ENCODE results near the gene RNF181. TPM values are rescaled to one million over a fixed set of nuclear protein-coding genes. Genes with fewer than 3 reads are reported as not detected.

Gene RNF181
- total RNA-seq, 1 donor from 2014 or later, result 157 TPM

DNA sequence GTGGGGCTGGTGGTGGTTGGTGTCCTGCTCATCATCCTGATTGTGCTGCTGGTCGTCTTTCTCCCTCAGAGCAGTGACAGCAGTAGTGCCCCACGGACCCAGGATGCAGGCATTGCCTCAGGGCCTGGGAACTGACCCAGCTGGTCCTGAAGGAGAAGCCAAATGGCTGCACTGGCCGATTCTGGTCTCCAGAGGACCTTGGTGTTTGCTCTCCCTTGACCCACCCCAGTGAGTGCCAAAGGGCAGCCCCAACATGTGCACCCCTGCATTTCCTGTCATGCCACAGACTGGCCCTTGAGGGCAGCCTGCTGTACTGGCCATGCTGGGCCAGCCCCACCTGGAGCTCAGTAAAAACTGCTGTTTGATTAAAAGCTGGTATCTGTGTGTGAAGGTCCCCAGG, 2.5 kb upstream of the RNF181 start:
- no peak overlapping the region for H3K27ac ChIP-seq
- no peak for DNase-seq (ENCODE audit: low spot score in 2 of 2)
- TF ChIP-seq, protein P1, sequence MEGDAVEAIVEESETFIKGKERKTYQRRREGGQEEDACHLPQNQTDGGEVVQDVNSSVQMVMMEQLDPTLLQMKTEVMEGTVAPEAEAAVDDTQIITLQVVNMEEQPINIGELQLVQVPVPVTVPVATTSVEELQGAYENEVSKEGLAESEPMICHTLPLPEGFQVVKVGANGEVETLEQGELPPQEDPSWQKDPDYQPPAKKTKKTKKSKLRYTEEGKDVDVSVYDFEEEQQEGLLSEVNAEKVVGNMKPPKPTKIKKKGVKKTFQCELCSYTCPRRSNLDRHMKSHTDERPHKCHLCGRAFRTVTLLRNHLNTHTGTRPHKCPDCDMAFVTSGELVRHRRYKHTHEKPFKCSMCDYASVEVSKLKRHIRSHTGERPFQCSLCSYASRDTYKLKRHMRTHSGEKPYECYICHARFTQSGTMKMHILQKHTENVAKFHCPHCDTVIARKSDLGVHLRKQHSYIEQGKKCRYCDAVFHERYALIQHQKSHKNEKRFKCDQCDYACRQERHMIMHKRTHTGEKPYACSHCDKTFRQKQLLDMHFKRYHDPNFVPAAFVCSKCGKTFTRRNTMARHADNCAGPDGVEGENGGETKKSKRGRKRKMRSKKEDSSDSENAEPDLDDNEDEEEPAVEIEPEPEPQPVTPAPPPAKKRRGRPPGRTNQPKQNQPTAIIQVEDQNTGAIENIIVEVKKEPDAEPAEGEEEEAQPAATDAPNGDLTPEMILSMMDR (IDR thresholded peaks at IDR 0.05), result no peak
- intact Hi-C loops (cut with DNase I), result no loop called here
- H3K4me3 ChIP-seq, result no peak overlapping the region
- peaks cover 17 to 51% of the 10 kb centered on the region in 2 donors for H3K4me1 ChIP-seq
- H3K27me3 ChIP-seq, result no peaks in the 10 kb centered on the region
- H3K36me3 ChIP-seq, result peaks cover 14% of the 10 kb centered on the region in 2 donors
- no peaks in the 10 kb centered on the region for H3K9me3 ChIP-seq

DNA sequence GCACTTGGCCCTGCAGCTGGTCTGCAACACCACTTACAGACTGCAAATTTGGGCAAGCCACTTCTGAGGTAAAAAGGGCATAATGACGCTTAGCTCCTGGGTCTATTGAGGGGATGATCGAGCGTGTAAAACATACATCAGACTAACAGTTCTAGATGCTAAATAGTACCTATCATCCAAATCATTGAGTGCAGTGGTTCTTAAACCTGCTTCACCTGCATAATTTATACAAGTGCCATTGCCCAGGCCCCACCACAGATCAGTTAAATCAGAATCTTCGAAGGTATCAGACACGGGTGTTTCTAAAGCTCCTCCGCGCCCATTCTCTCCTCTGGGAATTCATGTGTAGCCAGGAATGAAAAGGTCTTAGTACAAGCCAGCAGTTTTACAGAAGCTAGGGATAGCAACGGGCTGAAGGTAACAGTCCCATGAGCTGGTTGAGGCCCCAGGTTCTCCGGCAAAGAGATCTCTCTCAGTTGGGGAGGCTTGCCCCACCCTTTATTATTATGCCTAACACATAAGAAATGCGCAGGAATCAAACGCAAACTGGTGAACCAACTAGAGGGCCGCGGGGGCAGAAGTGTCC, 737 bp upstream of the RNF181 start:
- Histone ChIP-seq H3K4me3 (peak overlapping the region; percentile 63 to 84), H3K4me1 (peaks cover 17 to 35% of the 10 kb centered on the region in 2 donors), H3K27me3 (no peaks in the 10 kb centered on the region), H3K27ac (peak overlapping the region; percentile 79 to 87), H3K36me3 (peaks cover 22 to 30% of the 10 kb centered on the region in 2 donors), H3K9me3 (no peaks in the 10 kb centered on the region)
- no peak for DNase-seq (ENCODE audit: low spot score in 2 of 2)
- intact Hi-C loops (cut with DNase I), result no loop called here
- TF ChIP-seq, protein P1 (IDR thresholded peaks at IDR 0.05), result no peak

DNA sequence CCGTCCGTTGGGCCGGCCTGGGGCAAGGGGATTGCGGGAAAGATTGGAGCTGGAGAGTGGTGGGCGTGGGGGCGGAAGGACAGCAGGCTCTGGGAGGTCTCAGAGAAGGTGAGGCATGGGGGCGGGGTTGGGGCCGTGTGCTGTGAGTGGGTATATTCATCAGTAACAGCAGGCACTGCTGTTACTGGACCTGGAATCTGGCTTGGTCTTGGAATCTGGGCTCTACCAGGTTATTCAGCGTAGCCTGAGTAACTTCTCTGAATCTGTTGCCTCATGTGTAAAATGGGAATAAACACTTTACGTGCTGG, 435 bp downstream of the RNF181 start:
- H3K36me3 ChIP-seq, result peaks cover 22 to 32% of the 10 kb centered on the region in 2 donors
- peaks cover 11 to 24% of the 10 kb centered on the region in 2 donors for H3K4me1 ChIP-seq

DNA sequence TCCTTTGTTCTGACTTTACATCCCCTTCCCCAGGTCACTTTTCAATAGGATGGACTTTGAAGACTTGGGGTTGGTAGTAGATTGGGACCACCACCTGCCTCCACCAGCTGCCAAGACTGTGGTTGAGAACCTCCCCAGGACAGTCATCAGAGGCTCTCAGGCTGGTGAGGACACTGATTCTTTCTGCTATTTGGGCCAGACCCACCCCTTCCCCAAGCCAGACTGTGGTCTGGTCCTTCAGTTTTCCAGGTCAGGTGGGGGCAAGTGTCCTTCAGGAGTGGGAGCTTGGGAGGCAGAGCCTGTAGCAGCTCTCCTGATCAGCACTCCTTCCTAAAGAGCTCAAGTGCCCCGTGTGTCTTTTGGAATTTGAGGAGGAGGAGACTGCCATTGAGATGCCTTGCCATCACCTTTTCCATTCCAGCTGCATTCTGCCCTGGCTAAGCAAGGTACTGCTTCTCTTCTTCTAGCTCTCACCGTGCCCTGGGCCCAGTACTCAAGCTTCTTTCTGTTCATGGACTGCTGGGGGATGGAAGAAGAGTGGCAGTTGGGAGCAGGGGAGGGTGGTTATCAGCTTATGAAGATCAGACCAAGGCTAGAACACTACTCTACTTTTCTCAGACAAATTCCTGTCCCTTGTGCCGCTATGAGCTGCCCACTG, 1.1 kb downstream of the RNF181 start:
- H3K9me3 ChIP-seq, result no peaks in the 10 kb centered on the region
- H3K27ac ChIP-seq, result peak overlapping the region; percentile 79 to 87
- TF ChIP-seq, protein P1 (IDR thresholded peaks at IDR 0.05), result no peak
- H3K4me3 ChIP-seq, result peak overlapping the region; percentile 63 to 84
- DNase-seq (ENCODE audit: low spot score in 2 of 2), result no peak
- H3K27me3 ChIP-seq, result no peaks in the 10 kb centered on the region
- intact Hi-C loops (cut with DNase I), result no loop called here
- peaks cover 22 to 32% of the 10 kb centered on the region in 2 donors for H3K36me3 ChIP-seq
- peaks cover 5 to 25% of the 10 kb centered on the region in 2 donors for H3K4me1 ChIP-seq

More for the DNA sequence above, 435 bp downstream of the RNF181 start:
- DNase-seq (ENCODE audit: low spot score in 2 of 2), result no peak
- no peaks in the 10 kb centered on the region for H3K9me3 ChIP-seq
- peak overlapping the region; percentile 79 to 87 for H3K27ac ChIP-seq
- H3K27me3 ChIP-seq, result no peaks in the 10 kb centered on the region
- peak overlapping the region; percentile 63 to 84 for H3K4me3 ChIP-seq
- TF ChIP-seq, protein P1 (IDR thresholded peaks at IDR 0.05), result no peak
- intact Hi-C loops (cut with DNase I), result no loop called here

DNA sequence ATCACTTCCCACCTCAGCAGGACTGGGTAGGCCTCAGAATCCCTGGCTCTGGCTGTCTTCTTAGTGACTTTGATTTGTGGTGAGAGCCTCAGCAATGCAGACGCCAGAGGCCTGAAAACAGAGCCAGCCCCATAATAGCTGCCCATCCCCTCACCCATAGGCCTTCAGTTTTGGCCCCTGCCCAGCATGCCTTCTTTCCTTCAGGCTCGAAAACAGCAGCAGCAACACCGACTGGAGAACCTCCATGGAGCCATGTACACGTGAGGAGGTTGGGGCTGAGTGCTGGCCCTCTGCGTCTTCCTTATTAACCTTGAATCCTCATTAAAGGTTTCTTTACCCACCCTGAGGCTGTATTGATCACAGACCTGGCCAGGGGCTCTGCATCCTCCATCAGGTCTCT, 1.7 kb downstream of the RNF181 start:
- H3K27me3 ChIP-seq, result no peaks in the 10 kb centered on the region
- DNase-seq (ENCODE audit: low spot score in 2 of 2), result no peak
- H3K36me3 ChIP-seq, result peaks cover 22 to 32% of the 10 kb centered on the region in 2 donors
- peaks cover 5 to 26% of the 10 kb centered on the region in 2 donors for H3K4me1 ChIP-seq
- intact Hi-C loops (cut with DNase I), result no loop called here
- TF ChIP-seq, protein P1 (IDR thresholded peaks at IDR 0.05), result no peak
- H3K27ac ChIP-seq, result peak overlapping the region; percentile 79 to 87
- H3K9me3 ChIP-seq, result no peaks in the 10 kb centered on the region
- H3K4me3 ChIP-seq, result peak overlapping the region in 1 of 2 donors; percentile 84

All from ascending aorta (tissue), 2 donors.